NCI-H774 (cell line): ENCODE data around the gene DOP1A.
A peak's percentile ranks its signal among the peaks of the same experiment; 100 is the strongest.
"Not testable (repeated sequence)": the region's sequence is repeated elsewhere in the genome, so short reads cannot be mapped to it uniquely, and the experiment has no call there.

ENCODE experiments used
- DNase-seq: peaks from one replicate; lab custom pipeline; 2025; lab: John Stamatoyannopoulos, UW

The DOP1A gene

GRCh38 chr6:83153883-83154521 is 86.5 kb downstream of the DOP1A start:
- no peak for DNase-seq

- DNase-seq: no peak
Observed at GRCh38 chr6:83155794-83156193, 88.3 kb downstream of the DOP1A start.

- DNase-seq: no peak
Observed at GRCh38 chr6:83160167-83160566, 92.7 kb downstream of the DOP1A start.

- DNase-seq: no peak
Observed at GRCh38 chr6:83167726-83168278, 100.3 kb downstream of the DOP1A start.

- DNase-seq: no peak
Observed at GRCh38 chr6:83168556-83168955, 101.1 kb downstream of the DOP1A start.

- no peak for DNase-seq
Observed at GRCh38 chr6:83169106-83169505, 101.6 kb downstream of the DOP1A start.

- no peak for DNase-seq
Observed at GRCh38 chr6:83169511-83169910, 102.0 kb downstream of the DOP1A start.

- no peak for DNase-seq
Observed at GRCh38 chr6:83176246-83176645, 108.8 kb downstream of the DOP1A start.

- no peak for DNase-seq
Observed at GRCh38 chr6:83180426-83180950, 113.0 kb downstream of the DOP1A start.

GRCh38 chr6:83182114-83182513 is 114.6 kb downstream of the DOP1A start:
- DNase-seq: no peak

- DNase-seq: no peak
Observed at GRCh38 chr6:83183082-83183828, 115.8 kb downstream of the DOP1A start.

GRCh38 chr6:83185096-83185495 is 117.6 kb downstream of the DOP1A start:
- no peak for DNase-seq

- no peak for DNase-seq
Observed at GRCh38 chr6:83188501-83188900, 121.0 kb downstream of the DOP1A start.

- no peak for DNase-seq
Observed at GRCh38 chr6:83190626-83191025, 123.2 kb downstream of the DOP1A start.

GRCh38 chr6:83191974-83192373 is 124.5 kb downstream of the DOP1A start:
- not testable (repeated sequence) for DNase-seq

GRCh38 chr6:83192456-83192855 is 125.0 kb downstream of the DOP1A start:
- DNase-seq: no peak

- peak; percentile 96 for DNase-seq
Observed at GRCh38 chr6:83192871-83193746, 125.6 kb downstream of the DOP1A start, which contains the start of the genes PGM3 and RWDD2A. TSS of gene PGM3 (minus strand) at chr6:83193265. CDS start at chr6:83191012, 2,253 bp downstream. TSS of gene RWDD2A (plus strand) at chr6:83193357. CDS start at chr6:83194452, 1,095 bp downstream.

- DNase-seq: peak; percentile 76
Observed at GRCh38 chr6:83193747-83194566, 126.5 kb downstream of the DOP1A start.

- DNase-seq: no peak
Observed at GRCh38 chr6:83198486-83199172, 131.2 kb downstream of the DOP1A start.

GRCh38 chr6:83199173-83199862 is 131.8 kb downstream of the DOP1A start:
- no peak for DNase-seq
